H1 (cell line): ENCODE data around the gene WDR74. TPM values are rescaled to one million over a fixed set of nuclear protein-coding genes. Genes with fewer than 3 reads are reported as not detected.

Source experiments
- CTCF ChIA-PET: fragments of 300-600 bp; sonication (Branson Sonifier 250); formaldehyde crosslinking; loops from one replicate; lab custom pipeline; 2021; ENCODE audit not compliant: partially characterized antibody; lab: Charles Lee
- POLR2A ChIA-PET: fragments of 300-600 bp; sonication (Branson Sonifier 250); formaldehyde crosslinking; loops from one replicate; lab custom pipeline; 2021; ENCODE audit warnings: inconsistent platforms; ENCODE audit not compliant: partially characterized antibody; lab: Charles Lee
- DNase-seq, 2 experiments: peaks; one replicate each; pipeline versions ENCODE4 v3.0.0 to v3.0.0-alpha.2; 2010 to 2022; ENCODE audit warnings: low spot score in 2 of 2, low read depth in 1 of 2, mixed read lengths in 1 of 2
- FAIRE-seq: peaks from 2 replicates; lab custom pipeline; 2011; peaks lifted over from hg19 to GRCh38; lab: Jason Lieb, UNC
- H2AFZ ChIP-seq: 2 replicates; pipeline ENCODE4 v1.8.1; 2012; ENCODE audit warnings: low read length, inconsistent platforms
- H2AK5ac ChIP-seq: 2 replicates; pipeline ENCODE4 v1.6.1; 2013; ENCODE audit warnings: low read depth, low read length
- H2BK120ac ChIP-seq: replicated peaks from 2 replicates; pipeline ENCODE3; 2013; ENCODE audit warnings: low read depth, low read length, inconsistent platforms
- H2BK12ac ChIP-seq: 2 replicates; pipeline ENCODE4 v1.6.1; 2013; ENCODE audit warnings: low read depth, low read length
- H2BK15ac ChIP-seq: 2 replicates; pipeline ENCODE4 v1.6.1; 2013; ENCODE audit warnings: low read length
- H2BK20ac ChIP-seq: 2 replicates; pipeline ENCODE4 v1.6.1; 2013; ENCODE audit warnings: low read length
- H2BK5ac ChIP-seq: 2 replicates; pipeline ENCODE4 v1.6.1; 2013; ENCODE audit warnings: low read depth, low read length
- H3K14ac ChIP-seq: 2 replicates; pipeline ENCODE4 v1.6.1; 2013; ENCODE audit warnings: inconsistent platforms; ENCODE audit not compliant: insufficient read length
- H3K18ac ChIP-seq: 2 replicates; pipeline ENCODE4 v1.6.1; 2013; ENCODE audit warnings: low read length; ENCODE audit errors: extremely low read depth
- H3K23ac ChIP-seq: 2 replicates; pipeline ENCODE4 v1.6.1; 2013; ENCODE audit warnings: inconsistent platforms; ENCODE audit not compliant: insufficient read length
- H3K23me2 ChIP-seq: 2 replicates; pipeline ENCODE4 v1.6.1; 2013; ENCODE audit warnings: low read depth, low read length
- H3K27ac ChIP-seq: 2 replicates; pipeline ENCODE4 v1.6.1; 2011; ENCODE audit warnings: low read depth, low read length, inconsistent platforms
- H3K27me3 ChIP-seq, 4 experiments: replicated peaks in 1 of 4; 1 replicate in 1 of 4; 2 replicates in 3 of 4; pipeline versions ENCODE4 v1.6.1 to v1.8.1; 2011 to 2013; ENCODE audit warnings: low read length in 3 of 4, mild to moderate bottlenecking in 3 of 4, inconsistent platforms in 2 of 4, mixed read lengths in 2 of 4, moderate library complexity in 1 of 4; ENCODE audit not compliant: control insufficient read depth in 3 of 4, insufficient read depth in 3 of 4; ENCODE audit errors: extremely low read depth in 1 of 4
- H3K36me3 ChIP-seq, 4 experiments: 2 replicates each; pipeline versions ENCODE4 v1.6.1 to v1.8.1; 2011 to 2013; ENCODE audit warnings: mild to moderate bottlenecking in 4 of 4, low read length in 3 of 4, moderate library complexity in 2 of 4, control low read depth in 1 of 4, inconsistent platforms in 1 of 4; ENCODE audit not compliant: insufficient read depth in 4 of 4, control insufficient read depth in 2 of 4
- H3K4ac ChIP-seq: replicated peaks from 2 replicates; pipeline ENCODE3; 2013; ENCODE audit warnings: low read length, low read depth, mixed read lengths, inconsistent platforms; ENCODE audit not compliant: insufficient read length
- H3K4me1 ChIP-seq, 4 experiments: replicated peaks in 1 of 4; 1 replicate in 1 of 4; 2 replicates in 3 of 4; pipeline versions ENCODE4 v1.6.1 to v1.8.1; 2011 to 2013; ENCODE audit warnings: low read length in 3 of 4, inconsistent platforms in 2 of 4, mixed read lengths in 1 of 4; ENCODE audit not compliant: insufficient read depth in 4 of 4, control insufficient read depth in 3 of 4
- H3K4me2 ChIP-seq, 2 experiments: 2 replicates each; pipeline versions ENCODE4 v1.6.1 to v1.8.1; 2011 to 2013; ENCODE audit warnings: low read depth in 2 of 2, low read length in 2 of 2, control low read depth in 1 of 2, inconsistent platforms in 1 of 2, mild to moderate bottlenecking in 1 of 2; ENCODE audit not compliant: insufficient read depth in 1 of 2
- H3K4me3 ChIP-seq, 4 experiments: fragments of 200-600, 300-600 bp in 1 of 4; sonication (generic), shearing (Covaris generic), sonication (Bioruptor Twin) in 1 of 4; 2 replicates each; pipeline versions ENCODE4 v1.5.1 to v1.8.1; 2011 to 2016; ENCODE audit warnings: low read length in 4 of 4, low read depth in 3 of 4, control low read depth in 2 of 4, inconsistent platforms in 2 of 4, mild to moderate bottlenecking in 2 of 4, mixed read lengths in 1 of 4, moderate library complexity in 1 of 4; ENCODE audit not compliant: insufficient read depth in 2 of 4; ENCODE audit errors: extremely low read depth in 1 of 4
- H3K56ac ChIP-seq: replicated peaks from 2 replicates; pipeline ENCODE3; 2013; ENCODE audit warnings: low read depth, mild to moderate bottlenecking, mixed read lengths, low read length, inconsistent platforms; ENCODE audit not compliant: insufficient read length
- H3K79me1 ChIP-seq: 2 replicates; pipeline ENCODE4 v1.6.1; 2013; ENCODE audit warnings: low read depth, low read length, control low read depth
- H3K79me2 ChIP-seq, 2 experiments: 2 replicates each; pipeline versions ENCODE4 v1.6.1 to v1.8.1; 2012 to 2013; ENCODE audit warnings: low read length in 2 of 2, mild to moderate bottlenecking in 2 of 2, inconsistent platforms in 1 of 2; ENCODE audit not compliant: insufficient read depth in 2 of 2, control insufficient read depth in 1 of 2
- H3K9ac ChIP-seq, 4 experiments: replicated peaks in 1 of 4; 1 replicate in 1 of 4; 2 replicates in 3 of 4; pipeline versions ENCODE4 v1.6.1 to v1.8.1; 2011 to 2013; ENCODE audit warnings: low read depth in 3 of 4, low read length in 3 of 4, control low read depth in 2 of 4, mild to moderate bottlenecking in 2 of 4, moderate library complexity in 2 of 4, inconsistent platforms in 1 of 4; ENCODE audit errors: extremely low read depth in 1 of 4
- H3K9me3 ChIP-seq, 2 experiments: 2 replicates each; pipeline versions ENCODE4 v1.6.1 to v1.8.1; 2012 to 2013; ENCODE audit warnings: mild to moderate bottlenecking in 2 of 2, moderate library complexity in 2 of 2, control low read depth in 1 of 2, inconsistent platforms in 1 of 2, low read depth in 1 of 2, low read length in 1 of 2, mixed read lengths in 1 of 2; ENCODE audit not compliant: insufficient read depth in 2 of 2
- H4K20me1 ChIP-seq, 2 experiments: replicated peaks in 1 of 2; 2 replicates each; pipeline versions ENCODE3 to v1.8.1; 2011 to 2013; ENCODE audit warnings: inconsistent platforms in 2 of 2, low read length in 2 of 2, mild to moderate bottlenecking in 1 of 2; ENCODE audit not compliant: insufficient read depth in 2 of 2, control insufficient read depth in 1 of 2
- H4K5ac ChIP-seq: 2 replicates; pipeline ENCODE4 v1.6.1; 2013; ENCODE audit warnings: low read length, low read depth, mixed read lengths, inconsistent platforms; ENCODE audit not compliant: insufficient read length
- H4K8ac ChIP-seq: 2 replicates; pipeline ENCODE4 v1.8.0; 2013; ENCODE audit warnings: mild to moderate bottlenecking, moderate library complexity, low read length, inconsistent platforms; ENCODE audit not compliant: insufficient read depth; ENCODE audit errors: extremely low read depth
- H4K91ac ChIP-seq: replicated peaks from 2 replicates; pipeline ENCODE3; 2013; ENCODE audit warnings: low read length, mixed read lengths, inconsistent platforms; ENCODE audit not compliant: insufficient read length
- CBX8 ChIP-seq: fragments of 300-800, 300-1000 bp; sonication (generic); IDR thresholded peaks from 2 replicates; pipeline ENCODE4 v1.7.1; 2016; ENCODE audit warnings: low read depth, low read length, borderline replicate concordance
- CHD1 ChIP-seq: IDR thresholded peaks from 2 replicates; pipeline ENCODE4 v1.6.1; 2012; ENCODE audit warnings: low read depth, low read length, improper control_type of control experiment
- KDM4A ChIP-seq: IDR thresholded peaks from one replicate; pipeline ENCODE4 v1.7.1; 2012; ENCODE audit warnings: low read depth, mild to moderate bottlenecking, moderate library complexity, low read length, inconsistent platforms; ENCODE audit not compliant: severe bottlenecking
- POLR2AphosphoS5 ChIP-seq: IDR thresholded peaks from 2 replicates; pipeline ENCODE4 v1.6.1; 2011; ENCODE audit warnings: low read depth, low read length
- RAD21 ChIP-seq, 2 experiments: IDR thresholded peaks in 1 of 2; conservative IDR thresholded peaks in 1 of 2; 2 replicates each; pipeline ENCODE4 v1.6.1; 2011; ENCODE audit warnings: low read depth in 2 of 2, low read length in 2 of 2, improper control_type of control experiment in 1 of 2, inconsistent platforms in 1 of 2, mild to moderate bottlenecking in 1 of 2, moderate library complexity in 1 of 2
- RBBP5 ChIP-seq: IDR thresholded peaks from 2 replicates; pipeline ENCODE4 v1.7.1; 2012; ENCODE audit warnings: low read depth, mild to moderate bottlenecking, inconsistent platforms, low read length, moderate library complexity, borderline replicate concordance
- WGBS, 2 experiments: shearing (Covaris generic) in 1 of 2; methylation state at CpG; one replicate each; pipeline versions ENCODE4 v1.1.6 to v1.1.7; 2013 to 2015; ENCODE audit warnings: low lambda C conversion rate in 2 of 2, mixed read lengths in 2 of 2, inconsistent platforms in 1 of 2, low coverage in 1 of 2, missing lambda C conversion rate in 1 of 2; ENCODE audit not compliant: insufficient replicate concordance in 2 of 2, insufficient coverage in 1 of 2, insufficient read length in 1 of 2; ENCODE audit errors: extremely low coverage in 1 of 2, missing lambda C conversion rate in 1 of 2; 5-methylcytosine and 5-hydroxymethylcytosine counted together
- polyA plus RNA-seq, 7 experiments: library from polyadenylated mRNA; depleted of rRNA in 3 of 7; stranded (reverse) in 5 of 7; unstranded in 2 of 7; fragments of >200 nt in 5 of 7; fragments of 200-250 nt in 2 of 7; gene quantifications; 1 replicate in 5 of 7; 2 replicates in 1 of 7; 4 replicates in 1 of 7; pipeline versions ENCODE4 v1.2.1 to v1.2.3, GENCODE V29; 2011 to 2013; ENCODE audit warnings: missing spikeins in 2 of 7, mixed read lengths in 2 of 7
- total RNA-seq: library from RNA; stranded (reverse); fragmentation: NEBNext Ultra II Directional; extraction: Animal tissue kit (Norgen Biotek cat#: 25700); gene quantifications from 2 replicates; pipeline ENCODE4 v1.2.1, GENCODE V29; 2021

The WDR74 gene
- total and polyA plus RNA-seq, 2 of the 8 experiments (the other 6 are each of a cell fraction or from before 2014, with no cell fraction given): 93.6 to 97.0 TPM

DNA sequence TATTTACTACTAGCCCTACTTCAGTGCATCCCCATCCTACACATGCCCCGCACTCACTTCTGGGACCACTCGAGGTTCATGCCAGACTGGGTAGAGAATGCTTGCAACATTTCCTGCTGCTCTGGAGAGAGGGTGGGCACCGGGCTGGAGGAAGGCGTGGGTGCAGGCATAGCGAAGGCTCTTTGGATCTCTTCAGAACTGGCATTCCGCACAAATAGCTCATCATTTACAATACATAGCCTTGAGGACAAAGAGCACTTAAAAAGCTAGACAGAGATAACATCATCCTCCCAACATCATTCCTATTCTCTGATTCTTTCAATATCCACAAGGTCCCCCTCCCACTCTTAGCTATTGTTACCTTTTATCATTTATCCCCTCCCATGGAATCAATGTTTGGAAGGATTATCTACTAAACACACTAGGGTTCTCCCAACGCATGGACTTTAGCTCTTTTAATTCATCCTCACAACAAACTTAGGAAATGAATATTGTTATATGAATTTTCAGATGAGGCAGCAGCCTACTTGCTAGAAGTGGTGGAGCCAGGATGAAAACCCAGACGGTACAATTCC, 45.1 kb downstream of the WDR74 start:
- Histone ChIP-seq H4K5ac (no peak overlapping the region), H3K79me1 (peaks cover 4% of the 10 kb centered on the region; the same call in 1 of the 2 replicates), H2BK12ac (no peak overlapping the region), H3K79me2 (peaks cover 0 to 24% of the 10 kb centered on the region in 2 experiments; a peak in 2 of 4 replicates), H2BK15ac (no peak overlapping the region), H2AK5ac (no peak overlapping the region), H3K36me3 (peaks cover 19 to 53% (median 39%) of the 10 kb centered on the region in 4 experiments), H3K14ac (no peak overlapping the region), H3K4ac (no peak overlapping the region), H2BK20ac (no peak overlapping the region), H2BK5ac (no peak overlapping the region), H4K91ac (no peak overlapping the region), H4K8ac (no peak overlapping the region), H3K4me1 (peaks cover 0 to 7% (median 3%) of the 10 kb centered on the region in 4 experiments; a peak in 3 of 7 replicates), H3K23me2 (no peaks in the 10 kb centered on the region), H2BK120ac (no peak overlapping the region), H3K9me3 (no peaks in the 10 kb centered on the region), H3K56ac (no peak overlapping the region), H3K23ac (no peak overlapping the region), H4K20me1 (peaks cover 0 to 2% of the 10 kb centered on the region in 2 experiments), H3K18ac (no peak overlapping the region), H3K4me2 (no peak overlapping the region), H3K27me3 (no peaks in the 10 kb centered on the region), H3K9ac (no peak overlapping the region), H3K4me3 (no peak overlapping the region), H3K27ac (no peak overlapping the region), H2AFZ (no peak overlapping the region)
- ChIA-PET POLR2A (interaction anchor here (0.6 to 15.9 kb wide), 19 partner anchors 9 to 218 kb away, joined by 3 to 251 read pairs (median 4); partner anchors contain the start of genes HNRNPUL2, LBHD1, NXF1 and STX5), CTCF (interaction anchor here (0.6 to 3.9 kb wide), 5 partner anchors 7 to 64 kb away, joined by 3 to 19 read pairs (median 4); partner anchors contain the start of gene TMEM179B)
- 94% methylated on average over 8 of the region's 8 CpGs; no CpG with 5 or more reads in 1 of the 2 experiments for WGBS, 2 experiments
- DNase-seq (no peak), FAIRE-seq (no peak)
- TF ChIP-seq KDM4A: no peak
- no peak for TF ChIP-seq CBX8
- TF ChIP-seq RBBP5: no peak
- TF ChIP-seq POLR2AphosphoS5: no peak
- no peak for TF ChIP-seq RAD21 (IDR thresholded peaks at IDR 0.05 in 1 of 2, conservative IDR thresholded peaks at IDR 0.05 in 1 of 2; ENCODE audit: low read depth in 2 of 2, low read length in 2 of 2)
- TF ChIP-seq CHD1: no peak
